ENCODE data around the gene APOBEC2. TPM values are rescaled to one million over a fixed set of nuclear protein-coding genes. Genes with fewer than 3 reads are reported as not detected.

APOBEC2 gene
- total RNA-seq, 1 donor = not detected

- no peak for TF ChIP-seq CTCF (IDR thresholded peaks at IDR 0.05; ENCODE audit: insufficient read depth, low read length)
- DNase-seq (ENCODE audit: low read depth) = no peak
- H3K4me3 ChIP-seq (ENCODE audit: low read depth, low read length) = peak overlapping the region; percentile 49
Observed at GRCh38 chr6:41027241-41027640, 25.8 kb upstream of the APOBEC2 start.

- peak; percentile 82 for TF ChIP-seq CTCF (IDR thresholded peaks at IDR 0.05; ENCODE audit: insufficient read depth, low read length)
- peak overlapping the region; percentile 60 for H3K4me3 ChIP-seq (ENCODE audit: low read depth, low read length)
- DNase-seq (ENCODE audit: low read depth) = peak; percentile 62
Observed at GRCh38 chr6:41027799-41028560, 25.0 kb upstream of the APOBEC2 start.

GRCh38 chr6:41028561-41029412, 24.2 kb upstream of the APOBEC2 start:
- H3K4me3 ChIP-seq (ENCODE audit: low read depth, low read length) = peak overlapping the region; percentile 60
- no peak for TF ChIP-seq CTCF (IDR thresholded peaks at IDR 0.05; ENCODE audit: insufficient read depth, low read length)
- no peak for DNase-seq (ENCODE audit: low read depth)

- no peak for TF ChIP-seq CTCF (IDR thresholded peaks at IDR 0.05; ENCODE audit: insufficient read depth, low read length)
- no peak for DNase-seq (ENCODE audit: low read depth)
- no peak overlapping the region for H3K4me3 ChIP-seq (ENCODE audit: low read depth, low read length)
Observed at GRCh38 chr6:41032830-41033229, 20.2 kb upstream of the APOBEC2 start.

- TF ChIP-seq CTCF (IDR thresholded peaks at IDR 0.05; ENCODE audit: insufficient read depth, low read length) = no peak
- no peak overlapping the region for H3K4me3 ChIP-seq (ENCODE audit: low read depth, low read length)
- no peak for DNase-seq (ENCODE audit: low read depth)
Observed at GRCh38 chr6:41033776-41034175, 19.2 kb upstream of the APOBEC2 start.

- TF ChIP-seq CTCF (IDR thresholded peaks at IDR 0.05; ENCODE audit: insufficient read depth, low read length) = no peak
- DNase-seq (ENCODE audit: low read depth) = no peak
- no peak overlapping the region for H3K4me3 ChIP-seq (ENCODE audit: low read depth, low read length)
Observed at GRCh38 chr6:41036186-41036585, 16.8 kb upstream of the APOBEC2 start.

All from fibroblast of the aortic adventitia (primary cell).